B cell (primary cell): ENCODE results near the gene CNTN4. TPM values are rescaled to one million over a fixed set of nuclear protein-coding genes. Genes with fewer than 3 reads are reported as not detected.
"Not testable (repeated sequence)": the region's sequence is repeated elsewhere in the genome, so short reads cannot be mapped to it uniquely, and the experiment has no call there.

Source experiments
- ATAC-seq: fragments of 200-7000 bp; cut with Tn5 transposase; one replicate; pipeline ENCODE4 v1.10.0; 2021; ENCODE audit warnings: low read depth, mild to moderate bottlenecking, moderate number of reproducible peaks, moderate library complexity
- CTCF ChIA-PET: fragments of 350-600 bp; sonication (Branson Sonifier 250); formaldehyde crosslinking; loops from one replicate; lab custom pipeline; 2021; ENCODE audit warnings: antibody characterized with exemption, inconsistent platforms; lab: Charles Lee
- POLR2A ChIA-PET: fragments of 350-600 bp; sonication (Branson Sonifier 250); formaldehyde crosslinking; loops from one replicate; lab custom pipeline; 2021; ENCODE audit warnings: antibody characterized with exemption; lab: Charles Lee
- DNase-seq: peaks from one replicate; pipeline ENCODE4 v3.0.0; 2013
- H2AFZ ChIP-seq: 2 replicates; pipeline ENCODE4 v1.6.1; 2012; ENCODE audit warnings: mild to moderate bottlenecking, low read depth, low read length; ENCODE audit not compliant: insufficient read depth, poor library complexity, severe bottlenecking
- H3K27ac ChIP-seq, 2 donors: 1 replicate in 1 of 2; 2 replicates in 1 of 2; pipeline ENCODE4 v1.5.1; 2012 to 2013; ENCODE audit warnings: low read length in 2 of 2, mild to moderate bottlenecking in 2 of 2, moderate library complexity in 1 of 2
- H3K27me3 ChIP-seq, 4 experiments: fragments of 200-600 bp in 1 of 4; sonication (generic) in 1 of 4; replicated peaks in 1 of 4; 1 replicate in 2 of 4; 2 replicates in 2 of 4; pipeline versions ENCODE4 v1.6.1 to v1.7.0; 2013 to 2016; ENCODE audit warnings: low read length in 3 of 4, mild to moderate bottlenecking in 2 of 4, mixed read lengths in 1 of 4, moderate library complexity in 1 of 4; ENCODE audit not compliant: insufficient read depth in 4 of 4, control insufficient read depth in 3 of 4; ENCODE audit errors: control extremely low read depth in 1 of 4
- H3K36me3 ChIP-seq, 2 experiments: replicated peaks in 1 of 2; 1 replicate in 1 of 2; 2 replicates in 1 of 2; pipeline versions ENCODE4 v1.6.1 to v1.7.1; 2013; ENCODE audit warnings: low read length in 1 of 2; ENCODE audit not compliant: insufficient read depth in 2 of 2, control insufficient read depth in 1 of 2; ENCODE audit errors: control extremely low read depth in 1 of 2, extremely low read depth in 1 of 2
- H3K4me1 ChIP-seq, 2 donors: fragments of 200-600 bp in 1 of 2; sonication (generic) in 1 of 2; 1 replicate in 1 of 2; 2 replicates in 1 of 2; pipeline versions ENCODE4 v1.5.1 to v1.6.1; 2013 to 2017; ENCODE audit warnings: low read length in 2 of 2; ENCODE audit not compliant: control insufficient read depth in 2 of 2, insufficient read depth in 2 of 2
- H3K4me2 ChIP-seq: replicated peaks from 2 replicates; pipeline ENCODE3; 2012; ENCODE audit warnings: mild to moderate bottlenecking, low read depth, low read length; ENCODE audit not compliant: poor library complexity, severe bottlenecking
- H3K4me3 ChIP-seq, 5 experiments: fragments of 200-600 bp in 1 of 5; sonication (generic) in 1 of 5; 1 replicate in 3 of 5; 2 replicates in 2 of 5; pipeline versions ENCODE4 v1.5.1 to v1.7.0; 2011 to 2016; ENCODE audit warnings: low read length in 4 of 5, mild to moderate bottlenecking in 4 of 5, low read depth in 2 of 5, control low read depth in 1 of 5, moderate library complexity in 1 of 5; ENCODE audit not compliant: insufficient read depth in 1 of 5; ENCODE audit errors: control extremely low read depth in 1 of 5, extremely low read depth in 1 of 5
- H3K79me2 ChIP-seq: fragments of 200-600 bp; sonication (generic); one replicate; pipeline ENCODE4 v1.6.0; 2016; ENCODE audit warnings: low read length; ENCODE audit not compliant: control insufficient read depth, insufficient read depth
- H3K9ac ChIP-seq: fragments of 200-600 bp; sonication (generic); 2 replicates; pipeline ENCODE4 v1.6.1; 2017; ENCODE audit warnings: mild to moderate bottlenecking, low read length, moderate library complexity
- H3K9me3 ChIP-seq, 3 donors: one replicate each; pipeline versions ENCODE4 v1.6.1 to v1.7.1; 2013; ENCODE audit warnings: low read length in 2 of 3; ENCODE audit not compliant: control insufficient read depth in 2 of 3, insufficient read depth in 1 of 3; ENCODE audit errors: control extremely low read depth in 1 of 3
- H4K20me1 ChIP-seq: 2 replicates; pipeline ENCODE4 v1.6.0; 2012; ENCODE audit warnings: mild to moderate bottlenecking, low read length; ENCODE audit not compliant: insufficient read depth, control insufficient read depth, poor library complexity, severe bottlenecking
- H3K27ac Mint-ChIP-seq: one replicate; pipeline ENCODE4 v1.8.0; 2021; ENCODE audit warnings: mixed read lengths
- H3K27me3 Mint-ChIP-seq: one replicate; pipeline ENCODE4 v1.8.0; 2021; ENCODE audit warnings: mixed read lengths
- H3K4me1 Mint-ChIP-seq: one replicate; pipeline ENCODE4 v1.8.0; 2021; ENCODE audit warnings: mixed read lengths
- H3K4me3 Mint-ChIP-seq: one replicate; pipeline ENCODE4 v1.8.0; 2021; ENCODE audit warnings: mixed read lengths
- H3K9me3 Mint-ChIP-seq: one replicate; pipeline ENCODE4 v1.8.0; 2022; ENCODE audit warnings: mixed read lengths; ENCODE audit not compliant: insufficient read depth
- CTCF ChIP-seq: fragments of 200-600 bp; IDR thresholded peaks from one replicate; pipeline ENCODE4 v1.8.0; 2022; ENCODE audit warnings: antibody characterized with exemption, mild to moderate bottlenecking
- EZH2 ChIP-seq: IDR thresholded peaks from 2 replicates; pipeline ENCODE4 v1.6.1; 2012; ENCODE audit warnings: borderline replicate concordance, low read depth, mild to moderate bottlenecking, moderate library complexity, low read length; ENCODE audit not compliant: insufficient read depth, poor library complexity, severe bottlenecking
- WGBS: methylation state at CpG from one replicate; pipeline ENCODE4 v1.1.5; 2013; ENCODE audit warnings: missing lambda C conversion rate; ENCODE audit not compliant: insufficient coverage; 5-methylcytosine and 5-hydroxymethylcytosine counted together
- intact Hi-C: fragments of 100-400 bp; cut with micrococcal nuclease; formaldehyde crosslinking; loops from one replicate; pipeline ENCODE4 v1.10.0; 2022
- polyA plus RNA-seq: library from polyadenylated mRNA; depleted of rRNA; stranded (reverse); fragments of >200 nt; gene quantifications from 2 replicates; pipeline ENCODE4 v1.2.3, GENCODE V29; 2012
- total RNA-seq, 2 donors: library from RNA; stranded (reverse); fragments of 120-200 nt in 1 of 2; gene quantifications; 1 replicate in 1 of 2; 2 replicates in 1 of 2; pipeline versions ENCODE4 v1.2.3 to v1.2.4, GENCODE V29; 2013 to 2022

Gene CNTN4
- total and polyA plus RNA-seq, 2 donors (not counting 1 experiment from before 2014, with no cell fraction given): 0.05 TPM; not detected in 1

DNA sequence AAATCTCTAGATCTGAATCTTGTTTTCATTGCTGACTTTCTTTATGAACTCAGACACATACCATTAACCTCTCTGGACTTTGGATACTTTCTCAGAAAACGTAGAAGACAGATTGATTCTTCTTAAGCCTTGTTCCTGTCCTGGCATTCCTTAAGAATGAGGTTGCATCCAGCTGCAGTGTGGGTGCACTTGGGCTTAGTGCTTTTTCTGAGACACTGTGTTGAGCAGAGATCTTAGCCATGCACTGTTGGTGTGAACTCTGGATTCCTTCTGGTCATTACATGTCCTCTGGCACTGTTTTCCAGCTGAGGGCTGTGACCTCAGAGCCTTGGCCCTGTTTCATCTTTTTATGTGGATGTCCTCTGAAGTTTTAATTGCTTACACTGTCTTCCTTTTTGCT is 428.3 kb downstream of the CNTN4 start:
- no peak overlapping the region for H3K27ac ChIP-seq
- no peaks in the 10 kb centered on the region for H3K9me3 ChIP-seq
- H3K27me3 ChIP-seq: no peaks in the 10 kb centered on the region
- H3K79me2 ChIP-seq: no peaks in the 10 kb centered on the region
- intact Hi-C loops: no loop called here
- Mint-ChIP-seq H3K27ac (no peak overlapping the region), H3K4me1 (no peaks in the 10 kb centered on the region), H3K27me3 (no peaks in the 10 kb centered on the region), H3K9me3 (no peaks in the 10 kb centered on the region), H3K4me3 (no peak overlapping the region)
- no peak overlapping the region for H3K4me2 ChIP-seq
- H4K20me1 ChIP-seq: no peaks in the 10 kb centered on the region
- H3K9ac ChIP-seq: no peak overlapping the region
- TF ChIP-seq CTCF: no peak
- no peak for TF ChIP-seq EZH2
- DNase-seq (no peak), ATAC-seq (no peak)
- WGBS: 73% methylated on average over 1 of the region's 1 CpG
- H3K4me3 ChIP-seq: no peak overlapping the region
- H3K36me3 ChIP-seq: no peaks in the 10 kb centered on the region
- no peaks in the 10 kb centered on the region for H3K4me1 ChIP-seq
- POLR2A ChIA-PET: no interaction called here
- CTCF ChIA-PET: no interaction called here
- H2AFZ ChIP-seq: no peak overlapping the region

GRCh38 chr3:2527328-2527727 is 428.7 kb downstream of the CNTN4 start:
- POLR2A ChIA-PET, H3K27ac Mint-ChIP-seq, H3K27me3 ChIP-seq, CTCF ChIA-PET, H3K4me3 Mint-ChIP-seq, H3K27ac ChIP-seq, H3K27me3 Mint-ChIP-seq, DNase-seq, ATAC-seq, intact Hi-C loops, H2AFZ ChIP-seq, H3K4me2 ChIP-seq, H3K79me2 ChIP-seq, H3K9me3 ChIP-seq, H3K4me3 ChIP-seq, H3K9me3 Mint-ChIP-seq, H3K9ac ChIP-seq, H3K4me1 Mint-ChIP-seq, H4K20me1 ChIP-seq, H3K4me1 ChIP-seq, H3K36me3 ChIP-seq: not testable (repeated sequence)
- WGBS: no CpG with 5 or more reads among the region's 8 CpGs

DNA sequence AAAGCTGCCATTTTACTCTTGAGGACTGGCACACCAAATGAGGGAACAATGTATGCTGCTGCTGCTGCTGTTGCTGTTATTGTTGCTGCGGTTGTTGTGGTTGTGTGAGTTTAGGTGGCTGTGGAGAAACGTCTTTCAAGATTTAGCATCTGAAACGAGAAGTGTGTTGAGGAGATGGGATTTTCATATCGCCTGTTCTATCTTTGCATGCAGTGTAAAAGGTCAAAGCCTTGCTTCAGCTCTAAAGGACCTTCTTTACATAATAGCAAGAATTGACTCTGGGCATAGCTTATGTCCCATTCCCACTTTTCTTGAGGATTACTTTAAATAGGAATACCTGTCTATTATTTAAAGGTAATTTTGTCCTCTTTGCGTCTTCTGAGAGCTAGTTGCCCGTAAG is 436.1 kb downstream of the CNTN4 start:
- H3K79me2 ChIP-seq, H3K27me3 ChIP-seq, H3K4me1 Mint-ChIP-seq, H2AFZ ChIP-seq, intact Hi-C loops, ATAC-seq, DNase-seq, H3K4me2 ChIP-seq, H4K20me1 ChIP-seq, H3K27ac ChIP-seq, H3K36me3 ChIP-seq, POLR2A ChIA-PET, H3K4me3 Mint-ChIP-seq, H3K9ac ChIP-seq, H3K4me1 ChIP-seq, H3K27ac Mint-ChIP-seq, H3K4me3 ChIP-seq, H3K9me3 Mint-ChIP-seq, CTCF ChIA-PET, H3K9me3 ChIP-seq, H3K27me3 Mint-ChIP-seq: not testable (repeated sequence)
- WGBS: 100% methylated on average over 1 of the region's 6 CpGs
